Neuronal stem cell (in vitro differentiated cells): Measurements from ENCODE around the gene BTF3L4.

ENCODE experiments used
- DNase-seq: peaks from one replicate; pipeline ENCODE4 v3.0.0-alpha.2; 2013; ENCODE audit warnings: low spot score
- H2AFZ ChIP-seq: one replicate; pipeline ENCODE4 v1.6.1; 2013; ENCODE audit warnings: mild to moderate bottlenecking, low read length, inconsistent platforms
- H2AK5ac ChIP-seq: 2 replicates; pipeline ENCODE4 v1.6.1; 2013; ENCODE audit warnings: low read depth, mild to moderate bottlenecking, inconsistent platforms, low read length, moderate library complexity, mixed read lengths
- H2BK120ac ChIP-seq: 2 replicates; pipeline ENCODE4 v1.6.1; 2013; ENCODE audit warnings: low read depth, mild to moderate bottlenecking, inconsistent platforms, low read length, moderate library complexity, mixed read lengths
- H2BK12ac ChIP-seq: one replicate; pipeline ENCODE4 v1.6.1; 2013; ENCODE audit warnings: low read length, inconsistent platforms
- H2BK15ac ChIP-seq: 2 replicates; pipeline ENCODE4 v1.6.1; 2013; ENCODE audit warnings: mild to moderate bottlenecking, low read length, inconsistent platforms, mixed read lengths
- H2BK5ac ChIP-seq: one replicate; pipeline ENCODE4 v1.6.1; 2013; ENCODE audit warnings: inconsistent platforms, mild to moderate bottlenecking, low read length, moderate library complexity
- H3K14ac ChIP-seq: one replicate; pipeline ENCODE4 v1.6.1; 2013; ENCODE audit warnings: low read length, inconsistent platforms
- H3K18ac ChIP-seq: 2 replicates; pipeline ENCODE4 v1.6.1; 2013; ENCODE audit warnings: low read length, inconsistent platforms
- H3K23ac ChIP-seq: 2 replicates; pipeline ENCODE4 v1.6.1; 2013; ENCODE audit warnings: low read depth, mild to moderate bottlenecking, mixed read lengths, low read length, inconsistent platforms; ENCODE audit not compliant: poor library complexity
- H3K27ac ChIP-seq: replicated peaks from 3 replicates; pipeline ENCODE4 v1.5.1; 2013; ENCODE audit warnings: low read length, inconsistent platforms
- H3K27me3 ChIP-seq, 3 experiments: 2 replicates each; pipeline ENCODE4 v1.6.1; 2013; ENCODE audit warnings: low read length in 3 of 3, mild to moderate bottlenecking in 2 of 3, inconsistent platforms in 1 of 3, low read depth in 1 of 3, mixed read lengths in 1 of 3, moderate library complexity in 1 of 3; ENCODE audit not compliant: control insufficient read depth in 3 of 3, insufficient read depth in 3 of 3
- H3K36me3 ChIP-seq, 2 donors: replicated peaks in 1 of 2; 2 replicates each; pipeline ENCODE4 v1.6.1; 2013; ENCODE audit warnings: low read length in 2 of 2; ENCODE audit not compliant: control insufficient read depth in 2 of 2, insufficient read depth in 2 of 2
- H3K4ac ChIP-seq: 2 replicates; pipeline ENCODE4 v1.6.1; 2013; ENCODE audit warnings: inconsistent platforms, mild to moderate bottlenecking, low read length, moderate library complexity
- H3K4me1 ChIP-seq, 2 donors: 1 replicate in 1 of 2; 2 replicates in 1 of 2; pipeline ENCODE4 v1.6.1; 2013; ENCODE audit warnings: low read length in 2 of 2, low read depth in 1 of 2; ENCODE audit not compliant: control insufficient read depth in 2 of 2, insufficient read depth in 1 of 2
- H3K4me2 ChIP-seq: one replicate; pipeline ENCODE4 v1.6.1; 2013; ENCODE audit warnings: mild to moderate bottlenecking, low read length, inconsistent platforms; ENCODE audit not compliant: insufficient read depth, poor library complexity, severe bottlenecking
- H3K4me3 ChIP-seq, 2 donors: 2 replicates each; pipeline ENCODE4 v1.5.1; 2013; ENCODE audit warnings: low read length in 2 of 2, mild to moderate bottlenecking in 2 of 2, inconsistent platforms in 1 of 2, moderate library complexity in 1 of 2
- H3K79me1 ChIP-seq: one replicate; pipeline ENCODE4 v1.6.1; 2013; ENCODE audit warnings: low read depth, mild to moderate bottlenecking, inconsistent platforms, low read length, moderate library complexity
- H3K9ac ChIP-seq: one replicate; pipeline ENCODE4 v1.6.1; 2013; ENCODE audit warnings: mild to moderate bottlenecking, low read depth, low read length, inconsistent platforms; ENCODE audit not compliant: poor library complexity
- H3K9me3 ChIP-seq, 2 donors: replicated peaks in 1 of 2; 2 replicates each; pipeline versions ENCODE3 to v1.6.1; 2013; ENCODE audit warnings: low read length in 2 of 2, mild to moderate bottlenecking in 2 of 2, inconsistent platforms in 1 of 2, low read depth in 1 of 2, mixed read lengths in 1 of 2, moderate library complexity in 1 of 2; ENCODE audit not compliant: control insufficient read depth in 2 of 2, insufficient read depth in 1 of 2
- H4K8ac ChIP-seq: one replicate; pipeline ENCODE4 v1.6.1; 2013; ENCODE audit warnings: low read depth, mild to moderate bottlenecking, inconsistent platforms, low read length, moderate library complexity
- H4K91ac ChIP-seq: one replicate; pipeline ENCODE4 v1.6.1; 2013; ENCODE audit warnings: low read length, low read depth, mild to moderate bottlenecking, inconsistent platforms; ENCODE audit not compliant: poor library complexity
- WGBS, 2 donors: extraction: QIAGEN DNeasy Blood & Tissue Kit; methylation state at CpG; one replicate each; pipeline ENCODE4 v1.1.7; 2013; ENCODE audit warnings: missing lambda C conversion rate in 2 of 2, mixed read lengths in 1 of 2; ENCODE audit not compliant: insufficient read length in 2 of 2, insufficient replicate concordance in 1 of 2; ENCODE audit errors: extremely low coverage in 2 of 2; 5-methylcytosine and 5-hydroxymethylcytosine counted together

BTF3L4 gene

GRCh38 chr1:52098139-52098871 lies 42.2 kb downstream of the BTF3L4 start:
- Histone ChIP-seq H3K4me2 (peak overlapping the region; percentile 13), H3K4me1 (peaks cover 3 to 6% of the 10 kb centered on the region in 2 donors), H3K14ac (no peak overlapping the region), H3K9ac (no peak overlapping the region), H2BK12ac (no peak overlapping the region), H4K91ac (no peak overlapping the region), H3K4me3 (no peak overlapping the region), H3K27me3 (peaks cover 0 to 20% (median 0%) of the 10 kb centered on the region in 3 experiments), H3K18ac (no peak overlapping the region), H2AK5ac (no peak overlapping the region), H3K79me1 (no peaks in the 10 kb centered on the region), H3K4ac (no peak overlapping the region), H3K36me3 (no peaks in the 10 kb centered on the region), H2AFZ (no peak overlapping the region), H3K27ac (no peak overlapping the region), H3K9me3 (no peaks in the 10 kb centered on the region), H2BK5ac (no peak overlapping the region), H2BK120ac (no peak overlapping the region), H3K23ac (no peak overlapping the region), H4K8ac (no peak overlapping the region), H2BK15ac (no peak overlapping the region)
- no CpG with 5 or more reads among the region's 8 CpGs for WGBS, 2 donors
- peak; percentile 67 for DNase-seq

GRCh38 chr1:52102336-52103013 lies 46.4 kb downstream of the BTF3L4 start:
- H2BK12ac ChIP-seq, result no peak overlapping the region
- no peak overlapping the region for H3K4me3 ChIP-seq
- no peaks in the 10 kb centered on the region for H3K79me1 ChIP-seq
- H3K36me3 ChIP-seq, result no peaks in the 10 kb centered on the region
- H4K91ac ChIP-seq, result no peak overlapping the region
- no peak overlapping the region for H3K23ac ChIP-seq
- no peak overlapping the region for H3K9ac ChIP-seq
- no peak overlapping the region for H3K4ac ChIP-seq
- H3K4me1 ChIP-seq, result peaks cover 3 to 6% of the 10 kb centered on the region in 2 donors
- H2BK5ac ChIP-seq, result no peak overlapping the region
- H3K27me3 ChIP-seq, result peaks cover 0 to 21% (median 0%) of the 10 kb centered on the region in 3 experiments
- no peak overlapping the region for H4K8ac ChIP-seq
- H3K4me2 ChIP-seq, result no peak overlapping the region
- H2BK120ac ChIP-seq, result no peak overlapping the region
- no peaks in the 10 kb centered on the region for H3K9me3 ChIP-seq
- no peak for DNase-seq
- no CpG with 5 or more reads among the region's 1 CpG for WGBS, 2 donors
- H2AFZ ChIP-seq, result no peak overlapping the region
- no peak overlapping the region for H3K27ac ChIP-seq
- H2AK5ac ChIP-seq, result no peak overlapping the region
- H3K14ac ChIP-seq, result no peak overlapping the region
- no peak overlapping the region for H3K18ac ChIP-seq
- H2BK15ac ChIP-seq, result no peak overlapping the region

- Histone ChIP-seq H3K14ac (no peak overlapping the region), H4K91ac (no peak overlapping the region), H3K4me1 (peaks cover 0 to 2% of the 10 kb centered on the region in 2 donors), H3K36me3 (no peaks in the 10 kb centered on the region), H3K23ac (no peak overlapping the region), H2AK5ac (no peak overlapping the region), H2AFZ (no peak overlapping the region), H3K4me2 (no peak overlapping the region), H3K4ac (no peak overlapping the region), H2BK12ac (no peak overlapping the region), H2BK120ac (no peak overlapping the region), H3K27ac (no peak overlapping the region), H2BK5ac (no peak overlapping the region), H3K79me1 (no peaks in the 10 kb centered on the region), H4K8ac (no peak overlapping the region), H3K18ac (no peak overlapping the region), H3K4me3 (no peak overlapping the region), H3K9ac (no peak overlapping the region), H3K27me3 (peaks cover 0 to 20% (median 0%) of the 10 kb centered on the region in 3 experiments), H2BK15ac (no peak overlapping the region), H3K9me3 (no peaks in the 10 kb centered on the region)
- DNase-seq, result no peak
Measured at GRCh38 chr1:52111492-52111891, 55.4 kb downstream of the BTF3L4 start.

DNA sequence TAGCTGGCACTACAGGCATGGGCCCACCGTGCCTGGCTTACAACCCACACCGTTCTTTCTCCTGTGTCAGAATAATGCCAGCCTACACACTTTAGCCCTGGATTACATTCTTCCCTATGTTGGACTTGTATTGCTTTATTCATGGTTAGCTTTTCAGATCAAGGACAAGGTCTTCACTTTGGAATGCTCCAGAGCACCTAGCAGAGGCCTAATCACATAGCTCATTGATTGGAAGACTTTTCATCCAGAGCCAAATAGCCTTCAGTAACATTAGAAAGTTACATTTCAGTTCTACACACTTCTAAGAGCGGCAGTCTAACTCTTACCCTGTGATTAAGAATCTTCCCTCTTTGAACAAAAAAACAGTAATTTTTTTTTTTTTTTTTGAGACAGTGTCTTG lies 56.4 kb downstream of the BTF3L4 start:
- Histone ChIP-seq H2AFZ (no peak overlapping the region), H4K8ac (no peak overlapping the region), H2AK5ac (no peak overlapping the region), H3K9me3 (no peaks in the 10 kb centered on the region), H3K27me3 (peaks cover 0 to 20% (median 0%) of the 10 kb centered on the region in 3 experiments), H3K18ac (no peak overlapping the region), H3K4me1 (peaks cover 0 to 2% of the 10 kb centered on the region in 2 donors), H3K36me3 (no peaks in the 10 kb centered on the region), H3K4me3 (no peak overlapping the region), H3K27ac (no peak overlapping the region), H3K23ac (no peak overlapping the region), H3K9ac (no peak overlapping the region), H2BK5ac (no peak overlapping the region), H3K79me1 (no peaks in the 10 kb centered on the region), H2BK12ac (no peak overlapping the region), H3K4me2 (no peak overlapping the region), H2BK15ac (no peak overlapping the region), H4K91ac (no peak overlapping the region), H3K4ac (no peak overlapping the region), H2BK120ac (no peak overlapping the region), H3K14ac (no peak overlapping the region)
- no CpG with 5 or more reads among the region's 3 CpGs for WGBS, 2 donors
- DNase-seq, result no peak
